ENCODE measurements around the gene ST6GALNAC3.

The ST6GALNAC3 gene

GRCh38 chr1:76164165-76164564 lies 89.6 kb downstream of the ST6GALNAC3 start:
- no peaks in the 10 kb centered on the region for H3K9me3 ChIP-seq (replicated peaks; ENCODE audit: insufficient read depth, low read length)
- TF ChIP-seq EZH2 (optimal IDR thresholded peaks at IDR 0.05; ENCODE audit: low read depth, low read length), result no peak
- no peak for TF ChIP-seq CTCF (IDR thresholded peaks at IDR 0.05; ENCODE audit: low read length)
- no peak for TF ChIP-seq EZH2phosphoT487 (IDR thresholded peaks at IDR 0.05; ENCODE audit: low read length)
- H3K4me2 ChIP-seq (ENCODE audit: low read depth, low read length), result no peak overlapping the region
- H3F3A ChIP-seq (ENCODE audit: insufficient read depth, low read length), result no peaks in the 10 kb centered on the region
- H3K4me1 ChIP-seq (ENCODE audit: low read length), result no peaks in the 10 kb centered on the region
- no peaks in the 10 kb centered on the region for H3K36me3 ChIP-seq (replicated peaks; ENCODE audit: insufficient read depth, low read length)
- no peak for DNase-seq
- H3K27ac ChIP-seq (ENCODE audit: low read length), result no peak overlapping the region
- H3K27me3 ChIP-seq (replicated peaks; ENCODE audit: insufficient read depth, low read length), result no peaks in the 10 kb centered on the region
- no peaks in the 10 kb centered on the region for H3K9me2 ChIP-seq (replicated peaks; ENCODE audit: insufficient read depth, low read length)
- H3K4me3 ChIP-seq (ENCODE audit: low read length), result no peak overlapping the region
- H4K20me1 ChIP-seq (ENCODE audit: insufficient read depth, low read length), result no peaks in the 10 kb centered on the region
- no peak overlapping the region for H3K9ac ChIP-seq (ENCODE audit: low read length)
- H3K79me2 ChIP-seq (ENCODE audit: low read length), result no peaks in the 10 kb centered on the region
- no peak overlapping the region for H2AFZ ChIP-seq (ENCODE audit: low read length)

- Histone ChIP-seq H3K4me2 (ENCODE audit: low read depth, low read length) (no peak overlapping the region), H3K9me2 (replicated peaks; ENCODE audit: insufficient read depth, low read length) (no peaks in the 10 kb centered on the region)
- TF ChIP-seq EZH2 (optimal IDR thresholded peaks at IDR 0.05; ENCODE audit: low read depth, low read length), result no peak
- no peak for TF ChIP-seq EZH2phosphoT487 (IDR thresholded peaks at IDR 0.05; ENCODE audit: low read length)
- no peak for TF ChIP-seq CTCF (IDR thresholded peaks at IDR 0.05; ENCODE audit: low read length)
These were observed 95.5 kb downstream of the ST6GALNAC3 start for GRCh38 chr1:76170084-76170483.

GRCh38 chr1:76170513-76170912 lies 96.0 kb downstream of the ST6GALNAC3 start:
- Histone ChIP-seq H3K9me2 (replicated peaks; ENCODE audit: insufficient read depth, low read length) (no peaks in the 10 kb centered on the region), H3F3A (ENCODE audit: insufficient read depth, low read length) (no peaks in the 10 kb centered on the region), H3K27ac (ENCODE audit: low read length) (no peak overlapping the region), H3K4me1 (ENCODE audit: low read length) (no peaks in the 10 kb centered on the region), H3K79me2 (ENCODE audit: low read length) (no peaks in the 10 kb centered on the region), H3K4me2 (ENCODE audit: low read depth, low read length) (no peak overlapping the region), H3K4me3 (ENCODE audit: low read length) (no peak overlapping the region), H4K20me1 (ENCODE audit: insufficient read depth, low read length) (no peaks in the 10 kb centered on the region), H3K27me3 (replicated peaks; ENCODE audit: insufficient read depth, low read length) (no peaks in the 10 kb centered on the region), H2AFZ (ENCODE audit: low read length) (no peak overlapping the region), H3K9me3 (replicated peaks; ENCODE audit: insufficient read depth, low read length) (no peaks in the 10 kb centered on the region), H3K36me3 (replicated peaks; ENCODE audit: insufficient read depth, low read length) (no peaks in the 10 kb centered on the region), H3K9ac (ENCODE audit: low read length) (no peak overlapping the region)
- TF ChIP-seq EZH2 (optimal IDR thresholded peaks at IDR 0.05; ENCODE audit: low read depth, low read length), result no peak
- TF ChIP-seq CTCF (IDR thresholded peaks at IDR 0.05; ENCODE audit: low read length), result no peak
- no peak for TF ChIP-seq EZH2phosphoT487 (IDR thresholded peaks at IDR 0.05; ENCODE audit: low read length)
- DNase-seq, result no peak

More at GRCh38 chr1:76170084-76170483, 95.5 kb downstream of the ST6GALNAC3 start:
- no peak for DNase-seq
- no peaks in the 10 kb centered on the region for H3F3A ChIP-seq (ENCODE audit: insufficient read depth, low read length)
- no peaks in the 10 kb centered on the region for H3K4me1 ChIP-seq (ENCODE audit: low read length)
- no peak overlapping the region for H2AFZ ChIP-seq (ENCODE audit: low read length)
- no peaks in the 10 kb centered on the region for H4K20me1 ChIP-seq (ENCODE audit: insufficient read depth, low read length)
- no peaks in the 10 kb centered on the region for H3K79me2 ChIP-seq (ENCODE audit: low read length)
- no peaks in the 10 kb centered on the region for H3K9me3 ChIP-seq (replicated peaks; ENCODE audit: insufficient read depth, low read length)
- H3K36me3 ChIP-seq (replicated peaks; ENCODE audit: insufficient read depth, low read length), result no peaks in the 10 kb centered on the region
- H3K27ac ChIP-seq (ENCODE audit: low read length), result no peak overlapping the region
- no peak overlapping the region for H3K4me3 ChIP-seq (ENCODE audit: low read length)
- no peaks in the 10 kb centered on the region for H3K27me3 ChIP-seq (replicated peaks; ENCODE audit: insufficient read depth, low read length)
- no peak overlapping the region for H3K9ac ChIP-seq (ENCODE audit: low read length)

Data from MM.1S (cell line).